ENCODE results near the gene HPSE2.

HPSE2 gene

DNA sequence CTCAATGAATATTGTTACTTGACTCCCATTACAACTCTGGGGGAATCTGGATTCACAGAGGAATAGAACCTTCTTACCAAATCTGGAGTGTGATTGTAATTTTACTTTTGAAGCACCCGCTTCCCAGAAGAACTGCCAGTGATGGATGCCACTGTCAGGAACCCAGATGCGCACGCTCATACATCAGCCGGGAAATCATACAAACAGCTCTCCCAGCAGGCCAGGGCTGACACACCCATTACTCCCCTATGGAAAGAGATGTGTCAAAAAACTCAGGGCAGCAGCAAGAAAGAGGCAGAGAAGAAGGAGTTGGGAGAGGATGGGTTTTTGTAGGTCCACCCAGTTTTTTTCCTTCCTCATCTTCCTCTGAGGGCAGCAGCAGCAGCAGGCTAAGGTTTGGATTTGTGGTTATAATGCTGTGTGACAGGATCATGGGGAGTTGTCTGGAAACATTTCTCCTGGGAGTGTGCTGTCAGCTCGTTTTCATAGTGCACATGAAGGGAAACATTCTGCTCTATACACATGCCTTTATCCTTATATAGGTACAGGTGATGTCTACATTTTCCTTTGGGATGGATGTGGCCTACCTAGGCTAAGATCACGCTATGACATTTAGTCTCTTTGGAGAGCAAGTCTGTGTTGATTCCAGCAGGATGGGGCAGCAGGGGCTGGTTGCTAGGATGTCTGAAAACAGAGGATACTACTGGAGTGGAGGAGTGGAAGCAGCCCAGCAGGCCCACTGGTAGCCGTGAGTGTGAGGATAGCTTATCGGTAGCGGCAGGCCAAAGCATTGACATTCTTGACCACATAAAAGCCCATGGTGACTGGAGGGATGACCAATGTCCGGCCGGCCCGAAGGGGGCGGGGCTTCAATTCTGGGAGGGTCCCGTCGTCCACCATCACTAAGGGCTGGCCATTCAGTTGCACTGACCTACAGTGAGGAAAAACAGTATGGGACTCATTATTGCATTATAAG, 776.6 kb downstream of the HPSE2 start:
- TF ChIP-seq CEBPB (IDR thresholded peaks at IDR 0.05) (no peak), USF1 (IDR thresholded peaks at IDR 0.05) (no peak), EP300 (IDR thresholded peaks at IDR 0.05; ENCODE audit: borderline replicate concordance) (no peak)
- TF ChIP-seq, protein P1, sequence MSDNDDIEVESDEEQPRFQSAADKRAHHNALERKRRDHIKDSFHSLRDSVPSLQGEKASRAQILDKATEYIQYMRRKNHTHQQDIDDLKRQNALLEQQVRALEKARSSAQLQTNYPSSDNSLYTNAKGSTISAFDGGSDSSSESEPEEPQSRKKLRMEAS (IDR thresholded peaks at IDR 0.05) = no peak

GRCh38 chr10:98457721-98458120, 777.9 kb downstream of the HPSE2 start:
- TF ChIP-seq, protein P1 (IDR thresholded peaks at IDR 0.05) = no peak
- TF ChIP-seq FOXM1 (IDR thresholded peaks at IDR 0.05; ENCODE audit: borderline replicate concordance, low read depth) (no peak), CREB1 (IDR thresholded peaks at IDR 0.05; ENCODE audit: low read depth) (no peak), NFIC (IDR thresholded peaks at IDR 0.05) (no peak), RAD21 (IDR thresholded peaks at IDR 0.05; ENCODE audit: low read depth) (no peak), YY1 (IDR thresholded peaks at IDR 0.05; ENCODE audit: low read depth) (no peak)

- TF ChIP-seq EP300 (IDR thresholded peaks at IDR 0.05; ENCODE audit: borderline replicate concordance) (no peak), FOXM1 (IDR thresholded peaks at IDR 0.05; ENCODE audit: borderline replicate concordance, low read depth) (no peak), YY1 (IDR thresholded peaks at IDR 0.05; ENCODE audit: low read depth) (no peak), TCF12 (IDR thresholded peaks at IDR 0.05; ENCODE audit: low read depth) (no peak), CEBPB (IDR thresholded peaks at IDR 0.05) (no peak), USF1 (IDR thresholded peaks at IDR 0.05) (no peak), REST (IDR thresholded peaks at IDR 0.05; ENCODE audit: low read depth) (no peak), TEAD4 (IDR thresholded peaks at IDR 0.05) (no peak), RAD21 (IDR thresholded peaks at IDR 0.05; ENCODE audit: low read depth) (no peak), EGR1 (IDR thresholded peaks at IDR 0.05) (no peak), TAF1 (IDR thresholded peaks at IDR 0.05; ENCODE audit: low read depth) (no peak), CREB1 (IDR thresholded peaks at IDR 0.05; ENCODE audit: low read depth) (no peak), NFIC (IDR thresholded peaks at IDR 0.05) (no peak), ZBTB7A (IDR thresholded peaks at IDR 0.05; ENCODE audit: low read depth) (no peak)
- TF ChIP-seq, protein P1 (IDR thresholded peaks at IDR 0.05) = no peak
Measured at GRCh38 chr10:98456686-98457482, 778.8 kb downstream of the HPSE2 start.

GRCh38 chr10:98456043-98456570, 779.5 kb downstream of the HPSE2 start:
- TF ChIP-seq USF1 (IDR thresholded peaks at IDR 0.05) (no peak), TEAD4 (IDR thresholded peaks at IDR 0.05) (no peak), CREB1 (IDR thresholded peaks at IDR 0.05; ENCODE audit: low read depth) (no peak), EGR1 (IDR thresholded peaks at IDR 0.05) (no peak), REST (IDR thresholded peaks at IDR 0.05; ENCODE audit: low read depth) (no peak), TAF1 (IDR thresholded peaks at IDR 0.05; ENCODE audit: low read depth) (no peak), RAD21 (IDR thresholded peaks at IDR 0.05; ENCODE audit: low read depth) (no peak), YY1 (IDR thresholded peaks at IDR 0.05; ENCODE audit: low read depth) (no peak), CEBPB (IDR thresholded peaks at IDR 0.05) (no peak), EP300 (IDR thresholded peaks at IDR 0.05; ENCODE audit: borderline replicate concordance) (no peak), FOXM1 (IDR thresholded peaks at IDR 0.05; ENCODE audit: borderline replicate concordance, low read depth) (no peak), ZBTB7A (IDR thresholded peaks at IDR 0.05; ENCODE audit: low read depth) (no peak), NFIC (IDR thresholded peaks at IDR 0.05) (no peak), TCF12 (IDR thresholded peaks at IDR 0.05; ENCODE audit: low read depth) (no peak)
- TF ChIP-seq, protein P1 (IDR thresholded peaks at IDR 0.05) = no peak
